Left kidney (tissue), 2 donors: ENCODE results near the gene C22orf23. TPM values are rescaled to one million over a fixed set of nuclear protein-coding genes. Genes with fewer than 3 reads are reported as not detected.
"Not testable (repeated sequence)": the region's sequence is repeated elsewhere in the genome, so short reads cannot be mapped to it uniquely, and the experiment has no call there.

ENCODE experiments used
- DNase-seq: peaks from one replicate; pipeline ENCODE4 v3.0.0-alpha.2; 2013
- polyA plus RNA-seq: library from polyadenylated mRNA; unstranded; fragments of 120-200 nt; gene quantifications from one replicate; pipeline ENCODE4 v1.2.1, GENCODE V29; 2013; ENCODE audit not compliant: insufficient read length

C22orf23 gene
- polyA plus RNA-seq, 1 donor: 5.9 TPM

- no peak for DNase-seq
These were observed 29.8 kb upstream of the C22orf23 start for GRCh38 chr22:37982938-37983859.

- DNase-seq: no peak
These were observed 28.9 kb upstream of the C22orf23 start for GRCh38 chr22:37982151-37982785.

GRCh38 chr22:37981282-37982011 lies 28.0 kb upstream of the C22orf23 start:
- DNase-seq: no peak

GRCh38 chr22:37979782-37980181 lies 26.4 kb upstream of the C22orf23 start:
- no peak for DNase-seq

GRCh38 chr22:37976547-37976946 lies 23.1 kb upstream of the C22orf23 start:
- DNase-seq: no peak

GRCh38 chr22:37976022-37976421 lies 22.6 kb upstream of the C22orf23 start:
- DNase-seq: not testable (repeated sequence)

GRCh38 chr22:37975153-37975552 lies 21.8 kb upstream of the C22orf23 start:
- no peak for DNase-seq

GRCh38 chr22:37973271-37974170 lies 20.1 kb upstream of the C22orf23 start:
- no peak for DNase-seq

- no peak for DNase-seq
These were observed 19.1 kb upstream of the C22orf23 start for GRCh38 chr22:37972527-37972926.

GRCh38 chr22:37971475-37972434 lies 18.4 kb upstream of the C22orf23 start:
- no peak for DNase-seq

- DNase-seq: no peak
These were observed 17.5 kb upstream of the C22orf23 start for GRCh38 chr22:37970864-37971263.

GRCh38 chr22:37968452-37969251 lies 15.3 kb upstream of the C22orf23 start:
- no peak for DNase-seq

GRCh38 chr22:37967637-37968451 lies 14.4 kb upstream of the C22orf23 start:
- DNase-seq: no peak

GRCh38 chr22:37967147-37967546 lies 13.7 kb upstream of the C22orf23 start:
- DNase-seq: no peak

- no peak for DNase-seq
These were observed 12.7 kb upstream of the C22orf23 start for GRCh38 chr22:37965940-37966664.

- no peak for DNase-seq
These were observed 7.7 kb upstream of the C22orf23 start for GRCh38 chr22:37961062-37961461.

- DNase-seq: no peak
These were observed 5.9 kb upstream of the C22orf23 start for GRCh38 chr22:37959231-37959825.

- DNase-seq: no peak
These were observed 3.8 kb upstream of the C22orf23 start for GRCh38 chr22:37957232-37957631.
